Testis (tissue), 3 donors: ENCODE data around the gene RNF222. TPM values are rescaled to one million over a fixed set of nuclear protein-coding genes. Genes with fewer than 3 reads are reported as not detected.

Experiments
- DNase-seq: peaks from one replicate; pipeline ENCODE4 v3.0.0-alpha.2; 2019
- H3K27ac ChIP-seq, 2 donors: fragments of 200-600 bp; sonication (generic); one replicate each; pipeline ENCODE4 v1.5.1; 2019
- H3K27me3 ChIP-seq: fragments of 200-600 bp; sonication (generic); one replicate; pipeline ENCODE4 v1.5.1; 2019
- H3K36me3 ChIP-seq: fragments of 200-600 bp; sonication (generic); one replicate; pipeline ENCODE4 v1.5.1; 2017; ENCODE audit warnings: low read depth; ENCODE audit errors: missing control alignments
- H3K4me1 ChIP-seq: fragments of 200-600 bp; sonication (generic); one replicate; pipeline ENCODE4 v1.5.1; 2019
- H3K4me3 ChIP-seq, 2 donors: fragments of 200-600 bp; sonication (generic); one replicate each; pipeline ENCODE4 v1.5.1; 2017 to 2019
- H3K9me3 ChIP-seq: fragments of 200-600 bp; sonication (generic); one replicate; pipeline ENCODE4 v1.5.1; 2017
- POLR2A ChIP-seq: fragments of 450-650 bp; IDR thresholded peaks from one replicate; pipeline ENCODE4 v1.6.1; 2017; ENCODE audit warnings: antibody characterized with exemption, mild to moderate bottlenecking, moderate library complexity
- WGBS, 2 donors: methylation state at CpG; one replicate each; pipeline ENCODE4 v1.1.5; 2018; 5-methylcytosine and 5-hydroxymethylcytosine counted together
- intact Hi-C: fragments of 100-400 bp; cut with DNase I; formaldehyde crosslinking; loops from one replicate; pipeline ENCODE4 v1.15.1; 2023; ENCODE audit warnings: low total_unique reads
- polyA plus RNA-seq: library from polyadenylated mRNA; stranded (reverse); fragments of 350-450 nt; fragmentation: Illumina TruSeq; extraction: RNeasy Lipid Tissue Mini Kit (QIAGEN cat#74804); gene quantifications from one replicate; pipeline ENCODE4 v1.2.3, GENCODE V29; 2014; ENCODE audit warnings: low read depth, low replicate concordance; ENCODE audit not compliant: insufficient read depth
- total RNA-seq, 2 donors: library from RNA; depleted of rRNA; stranded (reverse); fragments of >200 nt; gene quantifications; one replicate each; pipeline ENCODE4 v1.2.3, GENCODE V29; 2016
- TF ChIP-seq, protein P1 (sequence below), 3 experiments: fragments of 450-650 bp in 2 of 3; fragments of 200-600 bp in 1 of 3; sonication (generic) in 1 of 3; IDR thresholded peaks; one replicate each; pipeline ENCODE4 v1.5.1; 2016 to 2019; ENCODE audit warnings: antibody characterized with exemption in 3 of 3, mild to moderate bottlenecking in 2 of 3, moderate library complexity in 1 of 3

RNF222 gene
- total and polyA plus RNA-seq, 3 donors from 2014 or later, result 0.06 TPM; not detected in 2

DNA sequence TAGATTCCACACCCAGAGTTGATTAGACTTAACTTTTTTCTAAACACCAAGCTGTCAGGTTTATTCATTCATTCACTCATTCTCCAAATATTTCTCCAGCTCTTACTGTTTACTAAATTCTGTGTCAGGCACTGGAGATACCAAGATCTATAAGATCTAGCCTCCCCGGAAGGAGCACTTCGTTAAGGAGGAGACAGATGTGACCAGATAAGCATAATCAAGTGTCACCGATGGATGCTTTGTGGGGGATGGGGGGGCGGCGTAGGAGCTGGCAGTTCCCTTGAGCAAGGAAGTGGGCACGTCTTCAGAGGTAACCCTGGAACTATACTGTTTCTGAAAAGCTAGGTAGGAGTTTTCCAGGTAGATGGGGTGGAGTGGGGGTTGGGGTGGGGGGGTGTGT, 10.8 kb downstream of the RNF222 start:
- H3K4me1 ChIP-seq, result peaks cover 4% of the 10 kb centered on the region
- H3K27me3 ChIP-seq, result no peaks in the 10 kb centered on the region
- no peak for DNase-seq
- H3K27ac ChIP-seq, result no peak overlapping the region
- H3K36me3 ChIP-seq, result no peaks in the 10 kb centered on the region
- H3K4me3 ChIP-seq, result no peak overlapping the region
- intact Hi-C loops, result no loop called here
- 55 to 59% methylated on average over 6 of the region's 6 CpGs for WGBS, 2 donors
- no peaks in the 10 kb centered on the region for H3K9me3 ChIP-seq
- TF ChIP-seq POLR2A, result no peak
- TF ChIP-seq, protein P1, sequence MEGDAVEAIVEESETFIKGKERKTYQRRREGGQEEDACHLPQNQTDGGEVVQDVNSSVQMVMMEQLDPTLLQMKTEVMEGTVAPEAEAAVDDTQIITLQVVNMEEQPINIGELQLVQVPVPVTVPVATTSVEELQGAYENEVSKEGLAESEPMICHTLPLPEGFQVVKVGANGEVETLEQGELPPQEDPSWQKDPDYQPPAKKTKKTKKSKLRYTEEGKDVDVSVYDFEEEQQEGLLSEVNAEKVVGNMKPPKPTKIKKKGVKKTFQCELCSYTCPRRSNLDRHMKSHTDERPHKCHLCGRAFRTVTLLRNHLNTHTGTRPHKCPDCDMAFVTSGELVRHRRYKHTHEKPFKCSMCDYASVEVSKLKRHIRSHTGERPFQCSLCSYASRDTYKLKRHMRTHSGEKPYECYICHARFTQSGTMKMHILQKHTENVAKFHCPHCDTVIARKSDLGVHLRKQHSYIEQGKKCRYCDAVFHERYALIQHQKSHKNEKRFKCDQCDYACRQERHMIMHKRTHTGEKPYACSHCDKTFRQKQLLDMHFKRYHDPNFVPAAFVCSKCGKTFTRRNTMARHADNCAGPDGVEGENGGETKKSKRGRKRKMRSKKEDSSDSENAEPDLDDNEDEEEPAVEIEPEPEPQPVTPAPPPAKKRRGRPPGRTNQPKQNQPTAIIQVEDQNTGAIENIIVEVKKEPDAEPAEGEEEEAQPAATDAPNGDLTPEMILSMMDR (IDR thresholded peaks at IDR 0.05), result no peak

DNA sequence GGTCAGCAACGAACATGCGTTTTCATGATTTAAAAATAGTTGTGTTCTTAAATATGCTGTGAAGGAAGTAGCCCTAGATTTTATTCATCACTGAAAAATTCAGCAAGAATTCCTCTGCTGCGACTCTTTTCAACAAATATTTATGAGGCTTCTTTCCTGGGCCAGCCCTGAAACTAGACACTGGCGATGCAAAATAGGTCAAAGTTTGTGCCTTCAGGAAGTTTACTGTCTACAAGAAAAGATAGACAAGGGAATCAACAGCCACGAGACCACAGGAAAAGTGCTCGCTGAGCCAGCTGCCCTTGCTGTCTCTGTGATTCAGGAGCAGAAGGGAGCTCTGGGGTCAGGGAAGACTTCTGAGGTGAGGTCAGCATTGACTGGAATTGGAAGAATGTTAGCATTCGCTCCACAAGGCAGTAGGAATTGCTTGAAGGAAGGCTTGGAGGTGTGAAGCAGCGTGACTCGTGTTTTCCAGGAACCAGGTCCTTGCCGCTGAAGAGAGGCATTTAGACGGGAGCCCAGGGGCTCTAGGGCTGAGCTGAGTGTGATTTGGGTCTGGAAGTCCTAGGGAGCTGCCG, 12.7 kb downstream of the RNF222 start:
- intact Hi-C loops, result no loop called here
- H3K36me3 ChIP-seq, result no peaks in the 10 kb centered on the region
- 67 to 71% methylated on average over 12 of the region's 12 CpGs for WGBS, 2 donors
- H3K9me3 ChIP-seq, result no peaks in the 10 kb centered on the region
- peaks cover 17% of the 10 kb centered on the region for H3K4me1 ChIP-seq
- H3K27me3 ChIP-seq, result no peaks in the 10 kb centered on the region
- H3K4me3 ChIP-seq, result no peak overlapping the region
- H3K27ac ChIP-seq, result peak overlapping the region in 1 of 2 donors; percentile 71
- no peak for DNase-seq
- TF ChIP-seq, protein P1 (IDR thresholded peaks at IDR 0.05), result no peak

DNA sequence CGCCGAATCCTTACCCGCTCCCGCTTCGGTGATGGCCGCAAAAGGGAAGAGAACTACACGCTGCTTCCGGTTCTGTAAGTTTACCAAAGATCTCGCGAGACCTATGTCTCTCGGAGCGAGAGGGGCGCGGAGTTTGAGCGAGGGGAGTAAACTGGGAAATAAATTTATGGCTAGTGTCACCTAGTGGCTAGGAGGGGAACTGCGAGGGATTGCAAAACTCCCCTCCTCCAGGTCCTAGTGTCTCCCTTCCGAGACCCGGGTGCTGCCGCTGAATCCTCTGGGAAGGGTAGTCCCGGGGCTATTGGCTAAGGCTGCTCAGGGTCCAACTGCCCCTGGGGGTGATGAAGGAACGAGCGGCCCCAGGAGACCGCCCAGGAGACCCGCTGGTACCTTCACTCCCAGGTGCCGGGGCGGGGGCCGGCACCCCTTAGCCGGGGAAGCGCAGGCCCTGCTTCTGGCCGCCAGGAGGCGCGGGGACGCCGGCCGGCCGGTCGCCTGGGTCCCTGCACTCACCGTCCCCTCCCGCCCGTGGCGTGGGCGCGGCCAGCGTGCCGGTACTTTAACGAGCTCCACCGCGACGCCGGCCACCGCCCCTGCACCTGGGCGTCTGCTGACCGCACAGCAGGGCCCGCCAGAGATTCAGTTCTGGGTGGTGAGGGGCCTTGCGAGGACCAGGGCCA, 14.3 kb downstream of the RNF222 start, which contains the start of gene RPL26:
Gene RPL26 (minus strand): TSS at position 51 of the 680 bp plus-strand sequence. CDS start 883 bp downstream, outside the sequence.
- Histone ChIP-seq H3K27ac (peak within 1 kb of the TSS; percentile 75 to 81), H3K9me3 (no peaks in the 10 kb centered on the region), H3K4me3 (peak within 1 kb of the TSS; percentile 69), H3K36me3 (no peaks in the 10 kb centered on the region), H3K27me3 (no peaks in the 10 kb centered on the region), H3K4me1 (peaks cover 17% of the 10 kb centered on the region)
- DNase-seq, result peak; percentile 99
- TF ChIP-seq POLR2A, result no peak
- TF ChIP-seq, protein P1 (IDR thresholded peaks at IDR 0.05), result peak; percentile 99 to 100 (median 99)
- intact Hi-C loops, result no loop called here
- WGBS, 2 donors, result 0% methylated on average over 24 to 25 of the region's 55 CpGs

DNA sequence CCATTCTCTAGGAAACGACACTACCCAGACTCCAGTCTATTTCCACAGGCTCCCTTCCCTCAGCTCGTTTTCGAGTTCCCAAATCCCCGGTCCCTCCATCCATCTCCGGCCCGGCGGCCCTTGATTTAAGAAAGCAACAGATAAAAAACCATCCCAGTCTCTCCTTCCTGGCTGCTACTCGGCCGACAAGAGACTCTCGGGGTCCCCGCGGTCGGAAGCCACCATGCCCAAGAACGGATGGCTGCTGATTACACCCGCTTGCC, 14.8 kb downstream of the RNF222 start:
- no peaks in the 10 kb centered on the region for H3K36me3 ChIP-seq
- no peaks in the 10 kb centered on the region for H3K27me3 ChIP-seq
- TF ChIP-seq, protein P1 (IDR thresholded peaks at IDR 0.05), result no peak
- no peak for TF ChIP-seq POLR2A
- WGBS, 2 donors, result 0% methylated on average over 15 of the region's 15 CpGs
- DNase-seq, result no peak
- H3K4me1 ChIP-seq, result peaks cover 19% of the 10 kb centered on the region
- H3K9me3 ChIP-seq, result no peaks in the 10 kb centered on the region
- peak overlapping the region; percentile 47 to 75 for H3K27ac ChIP-seq
- intact Hi-C loops, result no loop called here
- H3K4me3 ChIP-seq, result peak overlapping the region; percentile 69
